Left hindlimb (tissue), 1 donor: ENCODE results near the gene SYTL2.

Source experiments
- DNase-seq: peaks from one replicate; pipeline ENCODE4 v3.0.0-alpha.2; 2018

SYTL2 gene

GRCh38 chr11:85758026-85758425 lies 52.9 kb downstream of the SYTL2 start:
- DNase-seq, result no peak

- no peak for DNase-seq
Observed at GRCh38 chr11:85756401-85757200, 54.3 kb downstream of the SYTL2 start.

GRCh38 chr11:85755701-85756100 lies 55.2 kb downstream of the SYTL2 start:
- DNase-seq, result no peak

DNA sequence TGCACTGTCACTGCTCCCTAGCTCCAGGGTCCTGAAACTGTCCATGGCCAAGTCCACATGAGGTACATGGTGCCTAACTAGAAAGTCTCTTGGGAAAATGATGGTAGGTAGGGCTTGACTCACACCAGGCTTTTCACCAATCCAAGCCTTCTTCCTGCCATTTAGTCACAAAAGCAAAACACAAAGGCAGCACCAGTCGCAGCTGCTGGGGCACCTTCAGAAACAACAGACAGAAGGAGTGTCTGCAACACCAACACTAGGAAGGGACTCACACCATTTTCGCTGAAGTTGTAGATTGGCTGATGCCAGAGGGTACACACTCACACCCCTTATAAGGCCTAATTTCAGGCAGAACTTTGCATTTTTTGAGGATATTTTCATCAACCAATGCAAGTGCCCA lies 55.7 kb downstream of the SYTL2 start:
- no peak for DNase-seq

- DNase-seq, result no peak
Observed at GRCh38 chr11:85752890-85753581, 57.9 kb downstream of the SYTL2 start.

DNA sequence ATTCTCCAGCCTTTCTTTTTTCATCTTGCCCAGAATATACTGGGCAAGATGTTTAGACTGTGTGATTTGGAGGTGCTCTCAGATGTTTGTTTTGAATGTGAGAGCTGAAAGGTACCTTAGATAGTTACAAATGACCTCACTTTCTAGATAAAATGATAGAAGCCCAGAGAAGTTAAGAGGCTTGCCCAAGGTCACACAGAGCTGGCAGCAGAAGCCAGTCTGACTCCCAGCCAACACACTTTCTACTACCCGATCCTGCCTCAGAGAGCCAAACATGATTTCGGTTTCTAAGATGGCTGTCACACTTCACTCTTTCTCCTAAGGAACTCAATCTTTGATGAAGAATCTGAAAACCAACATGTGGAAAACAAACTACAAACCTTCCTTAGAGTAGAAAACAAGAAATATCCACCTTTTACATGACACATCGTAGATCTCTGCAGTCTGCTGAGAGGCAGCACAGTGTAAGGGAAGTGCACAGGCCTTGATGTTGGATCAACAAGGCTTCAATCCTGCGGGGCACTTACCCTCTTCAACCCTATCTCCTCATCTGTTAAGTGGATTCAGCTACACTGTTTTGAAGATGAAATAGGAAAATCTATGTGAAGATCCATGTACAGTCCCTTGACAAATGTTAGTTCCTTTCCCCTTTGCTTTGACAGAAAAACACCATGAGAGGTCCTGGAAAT lies 58.6 kb downstream of the SYTL2 start:
- DNase-seq, result no peak

GRCh38 chr11:85751724-85752123 lies 59.2 kb downstream of the SYTL2 start:
- DNase-seq, result no peak

GRCh38 chr11:85750646-85751045 lies 60.3 kb downstream of the SYTL2 start:
- DNase-seq, result no peak

DNA sequence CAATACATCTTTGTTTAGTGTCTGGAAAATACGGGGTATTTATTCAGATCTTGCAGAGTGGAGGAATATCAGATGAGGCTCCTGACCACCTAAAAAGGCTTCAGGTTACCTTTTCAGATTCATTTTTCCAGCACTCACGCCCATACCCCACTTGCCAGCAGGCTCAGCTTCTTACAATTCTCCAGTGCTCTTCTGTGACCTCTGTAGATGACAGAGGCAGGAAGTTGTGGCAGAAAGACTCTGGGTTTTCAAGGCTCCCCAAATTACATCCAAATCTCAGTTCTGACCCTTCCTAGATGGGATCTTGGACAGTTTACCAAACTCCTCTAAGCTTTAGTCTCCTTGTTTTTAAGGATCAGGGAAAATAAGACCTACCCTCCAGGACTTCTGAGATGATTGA lies 61.1 kb downstream of the SYTL2 start:
- DNase-seq, result no peak

- no peak for DNase-seq
Observed at GRCh38 chr11:85749287-85749834, 61.6 kb downstream of the SYTL2 start.

GRCh38 chr11:85748455-85748891 lies 62.5 kb downstream of the SYTL2 start:
- no peak for DNase-seq

GRCh38 chr11:85746670-85747069 lies 64.3 kb downstream of the SYTL2 start:
- no peak for DNase-seq

DNA sequence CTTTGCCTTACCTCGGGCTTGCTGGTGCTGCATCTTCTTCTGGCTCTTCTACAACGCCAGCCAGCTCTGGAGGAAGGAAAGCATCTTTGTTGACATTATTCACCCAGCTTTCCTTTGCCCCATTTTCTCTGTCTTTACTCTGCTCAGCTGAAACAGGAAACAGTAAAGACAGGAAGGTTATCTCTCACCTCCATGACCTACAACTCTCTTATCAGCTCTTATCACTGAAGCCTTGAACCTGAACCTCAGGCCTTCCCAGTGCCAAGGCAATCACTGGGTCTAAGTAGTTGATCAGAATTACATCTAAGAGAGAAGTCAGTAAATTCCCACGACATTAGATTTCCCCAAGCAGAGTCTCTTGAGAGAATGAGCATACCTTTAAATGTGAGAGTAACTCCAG lies 65.3 kb downstream of the SYTL2 start:
- DNase-seq, result no peak

GRCh38 chr11:85742873-85743275 lies 68.1 kb downstream of the SYTL2 start:
- DNase-seq, result no peak

GRCh38 chr11:85742348-85742747 lies 68.6 kb downstream of the SYTL2 start:
- no peak for DNase-seq

DNA sequence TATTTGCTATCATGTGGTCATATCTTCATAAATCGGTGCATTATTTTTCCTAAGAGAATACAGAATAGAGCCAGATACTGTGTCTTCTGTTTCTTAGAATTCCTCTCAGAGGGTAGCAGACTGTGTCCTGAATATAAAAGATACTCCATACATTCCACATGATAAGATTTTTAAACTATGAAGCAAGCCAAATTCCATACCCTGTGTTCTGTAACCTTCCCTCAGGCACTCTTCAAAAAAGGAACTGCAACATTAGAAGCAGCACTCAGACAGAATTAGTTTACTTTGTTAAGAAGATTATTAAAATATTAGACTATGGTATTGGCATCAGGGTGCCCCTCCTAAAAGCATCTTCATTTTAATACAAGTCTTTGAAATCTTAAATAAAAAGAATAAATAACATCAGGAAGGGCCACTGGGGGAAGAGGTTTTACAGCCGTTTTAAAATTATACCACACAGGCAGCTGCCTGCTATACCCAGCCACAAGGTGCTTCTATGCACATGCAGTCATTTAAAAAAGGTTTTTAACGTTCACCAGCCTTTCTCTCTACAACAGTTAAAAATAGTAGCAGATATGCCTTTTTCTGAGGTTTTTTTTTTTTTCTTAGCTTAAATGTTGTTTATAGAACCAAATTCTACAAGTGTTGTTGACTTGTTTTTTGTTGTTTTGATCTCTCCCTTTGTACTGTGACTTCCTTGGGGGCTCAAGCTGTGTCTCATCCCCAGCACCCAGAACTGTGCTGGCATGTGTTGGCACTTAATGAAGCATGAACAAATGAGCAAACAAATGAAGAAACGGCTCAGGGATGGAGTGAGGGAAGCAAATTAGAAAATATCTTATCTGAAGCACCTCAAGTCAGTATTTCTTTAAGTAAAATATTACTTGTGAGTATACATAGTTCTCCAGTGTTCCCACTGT lies 70.2 kb downstream of the SYTL2 start:
- DNase-seq, result no peak

GRCh38 chr11:85737738-85738137 lies 73.2 kb downstream of the SYTL2 start:
- no peak for DNase-seq

- no peak for DNase-seq
Observed at GRCh38 chr11:85735876-85736460, 75.0 kb downstream of the SYTL2 start.

DNA sequence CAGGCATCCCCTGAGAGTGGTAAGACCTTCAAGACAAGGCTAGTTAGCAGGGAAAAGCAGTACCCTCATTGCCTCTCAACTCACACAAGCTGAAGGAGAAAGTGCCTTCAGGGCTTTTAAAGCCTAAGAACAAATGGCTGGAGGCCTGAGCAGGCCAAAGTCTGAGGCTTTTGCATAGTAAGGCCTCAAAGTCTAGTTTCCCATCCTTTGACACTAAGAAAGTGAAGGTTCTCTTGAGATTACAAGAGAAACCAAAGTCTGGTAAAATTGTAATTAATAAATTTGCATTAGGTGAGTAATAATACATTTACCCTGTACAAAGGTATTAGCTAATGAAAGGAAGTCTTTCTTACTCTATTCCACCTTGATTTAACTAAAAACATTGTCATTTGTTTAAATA lies 78.0 kb downstream of the SYTL2 start:
- DNase-seq, result no peak

GRCh38 chr11:85726381-85726780 lies 84.6 kb downstream of the SYTL2 start:
- DNase-seq, result no peak

DNA sequence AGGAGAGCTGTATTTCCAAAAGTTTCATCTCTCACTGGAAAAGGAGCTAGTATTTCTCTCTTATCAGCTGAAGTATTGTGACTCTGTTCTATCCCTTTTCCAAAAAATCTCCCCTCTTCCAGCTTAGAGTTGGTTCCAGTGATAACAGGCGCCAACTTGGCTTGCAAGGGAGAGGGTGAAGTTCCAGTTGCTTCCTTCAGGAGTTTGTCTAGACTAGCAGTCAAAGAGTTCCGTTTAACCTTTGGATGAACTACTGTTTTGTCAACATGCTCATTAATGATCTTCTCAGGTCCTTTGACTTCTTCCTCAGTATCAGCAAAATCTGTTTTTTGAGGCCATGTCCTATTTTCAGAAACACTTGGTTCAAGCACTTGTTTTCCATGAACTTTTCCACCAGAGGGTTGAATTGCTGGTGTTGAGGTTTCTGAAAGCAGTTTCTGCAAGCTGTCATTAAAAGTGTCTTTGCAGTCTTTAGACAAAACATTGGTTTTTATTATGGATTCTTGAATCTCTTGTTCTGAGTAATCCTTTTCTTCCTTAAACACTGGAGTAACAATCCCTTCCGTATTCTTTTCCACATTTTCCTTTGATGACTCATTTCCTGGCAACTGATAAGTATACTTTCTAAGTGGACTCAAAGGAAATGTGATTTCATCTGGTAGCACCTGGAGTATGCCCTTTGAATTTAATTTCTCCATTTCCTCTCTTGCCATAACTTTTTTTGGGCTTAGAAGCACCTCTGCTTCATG lies 85.3 kb downstream of the SYTL2 start:
- DNase-seq, result no peak
